HG03097 (cell line): ENCODE results near the gene COL15A1.
"Not testable (repeated sequence)": the region's sequence is repeated elsewhere in the genome, so short reads cannot be mapped to it uniquely, and the experiment has no call there.

Experiments
- ATAC-seq: cut with Tn5 transposase; IDR thresholded peaks from one replicate; pipeline ENCODE4 v1.9.1; 2021; ENCODE audit not compliant: unreplicated experiment, low FRiP score

COL15A1 gene

DNA sequence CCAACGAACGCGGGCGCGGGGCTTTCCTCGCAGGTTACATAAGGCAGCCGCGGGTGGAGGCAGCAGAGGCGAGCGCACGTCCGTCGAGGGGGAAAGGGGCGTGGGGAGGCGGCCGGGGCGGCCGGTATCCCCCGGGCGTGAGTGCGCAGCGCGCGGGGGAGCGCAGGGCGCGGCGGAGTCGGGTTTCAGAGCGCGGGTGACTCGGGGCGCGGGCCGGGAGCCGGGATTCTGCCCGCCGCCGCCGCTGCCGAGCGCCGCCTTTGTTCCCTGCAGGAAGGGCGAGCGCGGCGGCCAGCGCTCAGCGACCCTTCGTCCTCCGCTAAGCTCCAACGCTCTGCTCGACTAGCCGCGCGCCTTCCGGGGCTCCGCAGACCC, at the start of gene COL15A1:
TSS of gene COL15A1 (plus strand) at position 226 of the 375 bp plus-strand sequence. CDS start 155 bp downstream, outside the sequence.
- ATAC-seq: no peak

DNA sequence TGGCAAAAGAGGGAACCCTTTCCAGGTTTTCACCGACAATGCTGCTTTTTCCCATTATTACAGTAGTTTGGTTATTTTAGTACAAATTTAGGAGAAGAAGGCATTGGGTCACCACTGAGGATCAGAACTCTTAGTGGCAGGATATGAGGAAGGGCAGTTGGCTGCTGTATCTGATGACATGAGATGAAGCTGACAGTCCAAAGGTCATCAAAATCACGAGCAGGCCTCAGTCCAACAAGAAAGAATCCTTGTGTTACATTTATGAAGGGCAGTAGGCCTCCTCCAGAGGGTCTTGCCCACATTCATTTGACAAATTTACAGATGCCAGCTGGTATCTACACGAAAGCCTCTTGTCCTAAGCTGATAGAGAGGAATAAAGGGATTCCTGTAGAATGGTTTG, 49.5 kb upstream of the COL15A1 start:
- ATAC-seq: no peak

- no peak for ATAC-seq
Observed at GRCh38 chr9:98894761-98895160, 48.9 kb upstream of the COL15A1 start.

GRCh38 chr9:98896632-98897031, 47.1 kb upstream of the COL15A1 start:
- no peak for ATAC-seq

DNA sequence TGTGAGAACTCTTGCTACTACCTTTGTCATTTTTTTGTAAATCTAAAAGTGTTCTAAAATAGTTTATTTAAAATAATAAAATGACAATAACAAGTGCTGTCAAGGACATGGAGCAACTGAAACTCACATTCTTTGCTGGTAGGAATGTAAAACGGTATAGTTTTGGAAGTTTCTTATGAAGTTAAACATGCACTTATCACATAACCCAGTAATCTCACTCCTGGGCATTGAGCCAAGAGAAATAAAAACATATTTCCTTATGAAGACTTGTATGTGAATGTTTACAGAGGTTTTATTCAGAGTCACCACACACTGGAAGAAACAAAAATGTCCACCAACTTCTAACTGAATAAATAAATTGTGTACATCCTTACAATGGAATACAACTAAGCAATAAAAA, 46.0 kb upstream of the COL15A1 start:
- no peak for ATAC-seq

DNA sequence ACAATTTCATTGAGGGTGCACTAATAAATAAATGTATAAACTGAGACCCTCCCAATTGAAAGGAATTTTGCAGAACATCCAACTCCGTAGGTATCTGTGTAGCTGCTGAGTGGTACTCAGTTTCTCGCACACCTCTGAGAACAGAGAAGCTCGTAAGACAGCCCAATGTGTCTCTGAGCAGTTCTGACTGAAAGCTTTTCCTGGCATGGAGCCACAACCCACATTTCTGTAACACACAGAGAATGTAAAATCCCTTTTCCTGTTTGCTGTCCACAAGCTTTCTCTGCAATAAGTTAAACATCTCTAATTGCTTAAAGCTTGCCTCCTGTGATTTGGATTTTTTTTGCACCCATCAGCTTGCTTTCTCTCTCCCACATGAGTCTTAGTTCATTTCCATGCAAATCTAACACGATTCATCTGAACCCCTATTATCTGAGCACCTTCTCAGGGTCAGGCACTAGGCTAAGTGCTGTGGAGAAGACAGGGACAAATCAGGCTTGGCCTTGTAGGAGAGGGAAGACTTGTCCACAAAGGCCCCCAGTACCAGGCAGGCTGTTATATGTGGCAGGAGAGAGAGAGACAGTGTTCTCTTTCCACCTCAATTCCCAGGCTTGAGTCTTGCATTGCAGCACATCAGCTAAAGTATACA, 44.2 kb upstream of the COL15A1 start:
- no peak for ATAC-seq

GRCh38 chr9:98900244-98900643, 43.5 kb upstream of the COL15A1 start:
- ATAC-seq: no peak

- ATAC-seq: no peak
Observed at GRCh38 chr9:98900725-98901124, 43.0 kb upstream of the COL15A1 start.

DNA sequence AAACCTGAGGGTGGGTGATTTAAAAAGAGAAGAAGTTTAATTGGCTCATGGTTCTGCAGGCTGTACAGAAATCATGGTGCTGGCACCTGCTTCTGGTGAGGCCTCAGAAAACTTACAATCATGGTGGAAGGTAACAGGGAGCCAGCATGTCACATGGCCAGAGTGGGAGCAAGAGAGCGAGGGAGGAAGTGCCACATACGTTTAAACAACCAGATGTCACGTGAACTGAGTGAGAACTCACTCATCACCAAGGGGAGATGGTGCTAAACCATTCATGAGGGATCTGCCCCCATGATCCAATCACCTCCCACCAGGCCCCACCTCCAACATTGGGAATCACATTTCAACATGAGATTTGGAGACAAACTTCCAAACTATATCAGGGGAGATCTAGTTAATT, 41.9 kb upstream of the COL15A1 start:
- not testable (repeated sequence) for ATAC-seq

DNA sequence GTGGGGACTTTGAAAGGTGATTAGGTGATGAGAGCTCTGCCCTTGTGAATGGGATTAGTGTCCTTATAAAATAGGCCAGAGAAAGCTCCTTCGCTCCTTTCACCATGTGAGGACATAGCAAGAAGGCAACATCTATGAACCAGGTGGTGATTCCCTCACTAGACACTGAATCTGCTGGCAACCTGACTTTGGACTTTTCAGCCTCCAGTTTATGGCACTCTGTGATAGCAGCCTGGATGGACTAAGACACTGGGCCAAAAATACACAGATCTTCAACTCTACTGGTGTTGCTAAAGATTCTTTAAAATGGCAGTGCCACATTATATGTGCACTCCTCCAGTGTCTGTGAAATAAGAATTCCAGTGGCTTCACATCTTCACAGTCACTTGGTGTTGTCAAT, 41.2 kb upstream of the COL15A1 start:
- ATAC-seq: no peak

DNA sequence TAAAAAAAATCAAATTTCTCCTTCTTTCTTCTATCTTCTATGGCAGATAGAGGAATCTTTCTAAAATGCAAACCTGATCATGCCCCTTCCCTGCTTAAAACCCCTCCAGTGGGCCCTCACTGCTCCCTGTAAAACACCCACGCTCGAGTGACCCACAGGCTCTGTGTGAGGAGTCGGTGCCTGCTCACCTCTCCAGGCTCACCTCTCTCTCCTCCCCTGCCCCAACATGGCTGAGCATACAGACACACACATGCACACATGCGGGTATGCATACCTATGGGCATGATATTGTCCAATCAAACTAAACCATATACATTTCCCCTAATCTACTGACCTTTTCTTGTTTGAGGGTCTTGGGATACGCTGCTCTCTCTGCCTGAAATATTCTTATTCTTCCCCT, 40.8 kb upstream of the COL15A1 start:
- ATAC-seq: no peak

DNA sequence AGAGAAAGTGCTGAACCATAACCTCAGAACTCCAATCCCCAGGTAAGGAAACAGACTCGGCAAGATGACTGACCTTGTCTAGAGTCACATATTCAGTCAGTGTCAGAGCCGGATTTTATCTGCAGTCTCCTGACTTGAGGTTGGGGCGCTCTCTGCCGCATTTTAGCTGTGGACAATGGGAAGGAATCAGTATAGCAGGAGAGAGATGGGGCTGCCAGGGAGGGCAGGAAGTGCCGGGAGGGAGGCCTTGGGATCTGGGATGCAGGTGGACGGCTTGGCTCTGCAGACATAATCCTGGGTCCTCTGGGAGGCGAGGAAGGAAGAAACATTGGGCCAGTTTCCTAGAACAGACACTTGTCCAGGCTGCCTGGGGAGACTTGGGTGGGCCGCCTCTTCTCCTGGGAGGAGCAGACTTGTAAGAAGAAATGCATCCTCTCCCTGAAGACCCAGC, 39.7 kb upstream of the COL15A1 start:
- ATAC-seq: no peak

DNA sequence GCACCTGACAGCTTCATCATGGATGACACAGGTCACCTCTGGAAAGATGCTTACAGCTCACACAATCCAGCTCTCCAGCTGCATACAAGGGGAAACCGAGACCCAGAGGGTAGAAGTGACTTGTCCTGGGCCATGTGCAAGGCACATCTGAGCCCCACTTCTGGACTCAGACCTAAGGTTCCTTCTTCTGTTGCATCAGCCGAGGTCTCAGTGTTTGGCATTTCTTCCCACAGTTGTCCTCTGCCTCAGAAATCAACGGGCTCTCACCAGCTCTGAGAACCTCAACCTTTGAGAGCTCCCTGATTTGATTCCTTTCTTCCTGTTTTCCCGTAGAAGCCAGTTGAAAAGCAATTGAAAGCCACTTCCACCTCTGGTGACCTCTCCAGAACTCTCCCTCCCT, 38.7 kb upstream of the COL15A1 start:
- ATAC-seq: no peak

DNA sequence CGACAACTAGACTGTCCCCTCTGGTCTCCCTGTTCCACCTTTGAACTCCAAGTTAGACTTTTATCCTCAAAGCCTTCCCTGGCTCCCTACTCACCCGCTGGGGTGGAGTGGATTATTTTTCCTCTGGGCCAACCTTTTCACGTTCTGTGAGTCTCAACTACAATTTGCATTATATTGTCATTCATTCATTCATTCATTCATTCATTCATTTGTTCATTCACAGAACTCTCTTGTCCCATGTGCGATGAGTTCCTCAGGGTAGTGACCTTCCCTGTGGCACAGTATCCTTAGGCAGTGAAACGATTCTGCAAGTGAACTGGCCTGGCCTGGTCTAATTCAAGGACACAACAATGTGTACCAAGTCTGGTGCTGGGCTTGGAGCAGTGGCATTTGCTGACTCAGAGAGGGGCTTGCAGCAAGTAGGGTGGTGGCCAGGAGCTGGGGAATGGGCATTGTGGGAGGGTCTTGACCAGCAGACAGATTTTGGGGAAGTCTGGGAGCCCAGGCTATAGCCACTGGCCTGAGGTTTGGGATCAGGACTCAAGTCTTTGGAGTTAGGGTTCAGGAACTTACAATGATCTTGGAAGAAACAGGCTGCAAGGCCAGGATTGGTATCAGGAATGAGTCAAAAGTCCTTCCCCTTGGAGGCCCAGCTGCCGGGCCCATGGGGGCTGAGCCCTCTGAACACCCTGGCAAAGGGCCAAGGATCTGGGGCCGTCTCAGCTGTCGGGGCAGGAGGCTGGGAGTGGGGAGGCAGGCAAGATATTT, 37.2 kb upstream of the COL15A1 start:
- ATAC-seq: no peak

- no peak for ATAC-seq
Observed at GRCh38 chr9:98907055-98907454, 36.7 kb upstream of the COL15A1 start.

DNA sequence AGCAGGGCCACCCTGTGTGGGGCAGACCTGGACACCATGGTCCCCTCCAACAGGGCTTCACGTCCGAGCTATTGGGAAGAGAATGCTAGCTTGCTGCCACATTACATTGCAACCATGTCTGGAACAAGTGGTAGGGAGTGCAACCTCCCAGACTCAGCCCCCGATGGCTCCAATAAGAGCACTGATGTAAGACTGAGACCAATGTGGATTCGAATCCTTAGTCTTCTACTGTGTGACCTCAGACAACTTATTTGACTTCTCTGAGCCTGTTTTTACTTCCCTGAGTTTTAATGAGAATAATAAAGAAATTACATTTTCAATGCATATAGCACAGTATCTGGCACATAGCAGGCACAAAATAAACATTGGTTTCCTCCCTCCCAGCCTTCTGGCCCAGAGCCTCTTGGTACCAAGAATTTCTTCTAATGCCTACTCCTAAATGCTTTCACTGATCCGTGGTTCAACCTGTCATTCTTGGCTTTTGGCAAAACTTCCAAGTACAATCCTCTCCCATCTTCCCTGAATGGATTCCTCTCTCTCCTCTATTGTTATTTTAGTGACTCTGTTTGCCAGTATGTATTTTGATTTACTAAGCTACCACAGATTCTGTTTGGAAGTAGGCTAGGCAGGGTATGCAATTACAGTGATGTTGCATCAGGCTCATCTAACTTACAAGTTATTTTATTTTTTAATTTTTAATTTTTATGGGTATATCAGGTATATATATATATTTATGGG, 34.6 kb upstream of the COL15A1 start:
- no peak for ATAC-seq

DNA sequence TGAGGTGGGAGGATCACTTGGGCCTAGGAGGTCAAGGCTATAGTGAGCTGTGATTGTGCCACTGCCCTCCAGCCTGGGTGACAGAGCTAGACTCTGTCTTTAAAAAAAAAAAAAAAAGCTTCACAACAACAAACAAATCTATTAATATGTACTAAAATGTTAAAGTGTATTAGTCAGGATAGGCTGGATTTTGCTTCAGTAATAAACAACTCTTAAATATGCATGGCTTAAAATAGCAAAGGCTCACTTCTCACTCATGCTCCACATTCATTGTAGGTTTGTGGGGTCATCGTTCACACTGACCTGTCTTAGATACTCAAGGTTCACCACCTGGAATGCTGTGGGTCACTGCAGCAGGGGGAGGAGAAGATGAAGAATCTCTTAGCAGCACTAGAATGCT, 33.8 kb upstream of the COL15A1 start:
- no peak for ATAC-seq

DNA sequence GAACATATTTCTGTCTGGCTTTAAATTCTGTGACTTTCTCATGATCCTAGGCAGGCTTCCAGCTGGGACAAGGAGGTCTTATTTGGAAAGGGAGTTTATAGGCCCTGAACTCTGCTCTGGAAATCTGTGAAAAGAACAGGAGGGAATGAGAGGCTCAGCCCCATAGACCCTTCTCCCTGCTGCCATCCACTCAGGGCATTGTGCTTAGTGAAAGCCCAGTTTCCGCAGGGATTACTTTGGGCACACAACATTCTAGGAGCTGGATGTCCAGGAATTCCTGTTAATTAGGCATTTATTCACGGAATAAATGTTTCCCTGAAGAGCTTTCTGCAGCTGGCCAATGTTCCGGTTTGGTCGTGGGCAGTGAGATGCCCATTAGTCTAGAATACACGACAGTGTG, 32.7 kb upstream of the COL15A1 start:
- no peak for ATAC-seq

GRCh38 chr9:98911738-98912137, 32.0 kb upstream of the COL15A1 start:
- ATAC-seq: not testable (repeated sequence)

GRCh38 chr9:98912450-98912849, 31.3 kb upstream of the COL15A1 start:
- ATAC-seq: no peak

DNA sequence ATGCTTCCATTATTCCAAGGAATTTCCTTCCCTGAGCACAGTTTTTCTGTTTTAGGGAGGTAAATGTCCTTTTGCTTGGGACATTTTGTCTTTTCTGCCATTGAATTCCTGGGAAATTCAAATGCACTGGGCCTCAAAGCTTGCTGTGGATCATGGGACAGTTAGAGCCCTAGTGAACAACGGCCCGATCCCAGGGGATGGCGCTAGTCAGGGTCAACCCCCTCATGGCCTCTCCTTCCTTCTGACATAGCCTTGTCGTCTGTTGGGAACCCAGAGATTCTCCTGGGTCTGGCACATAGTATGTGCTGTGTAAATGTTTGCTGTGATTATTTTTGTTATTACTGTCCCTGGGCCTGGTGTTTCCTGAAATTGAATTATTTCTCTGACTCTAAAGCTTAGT, 30.7 kb upstream of the COL15A1 start:
- no peak for ATAC-seq

DNA sequence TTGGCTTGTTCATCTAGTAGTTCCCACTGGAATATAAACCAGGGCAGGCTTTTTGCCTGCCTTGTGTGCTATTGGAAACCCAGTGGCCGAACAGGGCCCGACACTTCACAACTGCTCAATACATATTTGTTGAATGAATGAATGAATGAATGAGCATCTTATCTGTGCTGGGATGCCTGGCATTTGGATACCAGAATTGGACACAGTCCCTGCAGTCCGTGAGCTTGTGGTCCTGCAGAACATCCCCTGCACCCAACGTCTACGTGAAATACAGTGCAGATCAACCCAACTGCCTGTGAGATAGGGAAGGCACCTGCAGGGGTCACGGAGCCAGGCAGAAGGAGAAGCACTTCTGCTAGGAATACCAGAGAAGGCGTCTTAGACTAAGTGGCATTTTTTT, 30.0 kb upstream of the COL15A1 start:
- no peak for ATAC-seq
